Mucosa of descending colon (tissue), 3 donors: Measurements from ENCODE around the gene ZW10. TPM values are rescaled to one million over a fixed set of nuclear protein-coding genes. Genes with fewer than 3 reads are reported as not detected.
A peak's percentile ranks its signal among the peaks of the same experiment; 100 is the strongest.

Source experiments
- ATAC-seq: fragments of 200-7000 bp; cut with Tn5 transposase; one replicate; pipeline ENCODE4 v1.9.1; 2020; ENCODE audit warnings: mild to moderate bottlenecking, moderate library complexity
- DNase-seq, 3 donors: peaks; one replicate each; pipeline ENCODE4 v3.0.0-alpha.2; 2020
- H3K36me3 ChIP-seq: fragments of 200-600 bp; one replicate; pipeline ENCODE4 v1.8.0; 2021; ENCODE audit warnings: low read depth, mild to moderate bottlenecking
- H3K4me1 ChIP-seq: fragments of 200-600 bp; one replicate; pipeline ENCODE4 v1.8.0; 2021; ENCODE audit warnings: low read depth, mild to moderate bottlenecking
- H3K4me3 ChIP-seq: fragments of 200-600 bp; one replicate; pipeline ENCODE4 v1.8.0; 2021; ENCODE audit warnings: mild to moderate bottlenecking
- H3K9me3 ChIP-seq: fragments of 200-600 bp; one replicate; pipeline ENCODE4 v1.8.0; 2021; ENCODE audit warnings: mild to moderate bottlenecking
- CTCF ChIP-seq: fragments of 200-600 bp; IDR thresholded peaks from one replicate; pipeline ENCODE4 v1.8.0; 2022; ENCODE audit warnings: antibody characterized with exemption, mild to moderate bottlenecking
- intact Hi-C, 2 donors: fragments of 100-400 bp; cut with DNase I in 1 of 2; cut with micrococcal nuclease in 1 of 2; formaldehyde crosslinking; loops; one replicate each; pipeline versions ENCODE4 v1.11.0 to v1.11.1; 2022; cut with DNase I, micrococcal nuclease
- total RNA-seq, 3 donors: library from RNA; stranded (reverse); fragmentation: NEBNext Ultra II Directional in 2 of 3; extraction: Animal tissue kit (Norgen Biotek cat#: 25700) in 2 of 3; gene quantifications; one replicate each; pipeline versions ENCODE4 v1.2.1 to v1.2.4, GENCODE V29; 2021 to 2023
- donor health status: DM: no; HTN: no; CAD: no; lungs with moderate emphysema.
- donor health status: DM: no; HTN: no; CAD: no.
- donor health status: DM: no; HTN: yes; CAD: no.

The ZW10 gene
- total RNA-seq, 3 donors from 2014 or later, result 10.5 to 12.3 (median 11.1) TPM

- no peak for DNase-seq
- ATAC-seq, result no peak
- TF ChIP-seq CTCF, result no peak
- Histone ChIP-seq H3K4me3 (no peak overlapping the region), H3K36me3 (no peaks in the 10 kb centered on the region), H3K9me3 (no peaks in the 10 kb centered on the region), H3K4me1 (no peaks in the 10 kb centered on the region)
- intact Hi-C loops, result no loop called here
These were observed 35.4 kb upstream of the ZW10 start for GRCh38 chr11:113808931-113809330.

GRCh38 chr11:113806406-113806805 lies 32.9 kb upstream of the ZW10 start:
- H3K36me3 ChIP-seq, result no peaks in the 10 kb centered on the region
- ATAC-seq (peak; percentile 58), DNase-seq (peak in 1 of 3 donors; percentile 42)
- H3K4me1 ChIP-seq, result no peaks in the 10 kb centered on the region
- intact Hi-C loops, result no loop called here
- TF ChIP-seq CTCF, result no peak
- H3K9me3 ChIP-seq, result no peaks in the 10 kb centered on the region
- H3K4me3 ChIP-seq, result no peak overlapping the region

DNA sequence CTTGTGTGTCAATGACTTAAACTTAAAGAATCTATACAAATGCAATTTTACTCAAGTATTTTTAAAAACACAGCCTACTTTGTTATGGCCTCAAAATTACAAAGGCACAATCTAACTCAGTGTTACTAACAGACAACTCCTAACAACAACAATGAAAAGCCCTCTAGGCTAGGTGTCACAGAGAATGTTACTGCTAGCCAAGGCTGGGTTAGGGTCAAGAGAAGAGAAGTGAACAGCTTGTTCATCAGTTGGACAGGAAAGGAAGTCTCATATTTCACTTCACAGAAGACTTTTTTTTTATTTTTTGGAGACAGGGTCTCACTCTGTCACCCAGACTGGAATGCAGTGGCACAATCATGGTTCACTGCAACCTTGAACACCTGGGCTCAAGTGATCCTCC lies 32.1 kb upstream of the ZW10 start:
- Histone ChIP-seq H3K4me3 (no peak overlapping the region), H3K36me3 (no peaks in the 10 kb centered on the region), H3K4me1 (no peaks in the 10 kb centered on the region), H3K9me3 (no peaks in the 10 kb centered on the region)
- no peak for TF ChIP-seq CTCF
- no peak for ATAC-seq
- DNase-seq, result no peak
- intact Hi-C loops, result no loop called here

DNA sequence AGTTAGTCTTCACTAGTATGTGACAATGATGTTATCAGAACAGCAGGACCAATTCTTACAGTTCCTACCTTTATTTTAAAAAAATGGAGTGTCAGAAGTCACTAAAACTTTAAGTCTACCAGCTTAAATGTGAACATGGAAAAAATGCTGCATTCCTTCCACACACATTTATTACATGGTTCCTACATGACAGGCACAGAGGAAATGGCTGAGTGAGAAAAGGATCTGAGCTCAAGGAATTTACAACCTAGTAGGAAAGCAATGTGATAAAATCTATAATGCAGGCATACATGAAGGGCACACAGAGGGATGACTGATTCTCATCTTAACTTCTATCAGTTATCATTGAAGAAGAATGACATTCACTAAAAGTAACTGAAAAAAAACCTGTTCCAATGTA lies 29.1 kb upstream of the ZW10 start:
- DNase-seq (no peak), ATAC-seq (no peak)
- no peaks in the 10 kb centered on the region for H3K36me3 ChIP-seq
- H3K9me3 ChIP-seq, result no peaks in the 10 kb centered on the region
- intact Hi-C loops, result no loop called here
- no peak for TF ChIP-seq CTCF
- H3K4me3 ChIP-seq, result no peak overlapping the region
- H3K4me1 ChIP-seq, result no peaks in the 10 kb centered on the region

- peak; percentile 73 for ATAC-seq
These were observed 23.3 kb upstream of the ZW10 start for GRCh38 chr11:113796663-113797259.

More at GRCh38 chr11:113796663-113797259, 23.3 kb upstream of the ZW10 start:
- peak in 1 of 3 donors; percentile 61 for DNase-seq
- intact Hi-C loops, result no loop called here
- H3K4me1 ChIP-seq, result no peaks in the 10 kb centered on the region
- no peaks in the 10 kb centered on the region for H3K9me3 ChIP-seq
- H3K36me3 ChIP-seq, result no peaks in the 10 kb centered on the region
- TF ChIP-seq CTCF, result peak; percentile 24
- H3K4me3 ChIP-seq, result no peak overlapping the region
